H1 (cell line): ENCODE data around the gene KRCC1. TPM values are rescaled to one million over a fixed set of nuclear protein-coding genes. Genes with fewer than 3 reads are reported as not detected.

Experiments
- CTCF ChIA-PET: fragments of 300-600 bp; sonication (Branson Sonifier 250); formaldehyde crosslinking; loops from one replicate; lab custom pipeline; 2021; ENCODE audit not compliant: partially characterized antibody; lab: Charles Lee
- POLR2A ChIA-PET: fragments of 300-600 bp; sonication (Branson Sonifier 250); formaldehyde crosslinking; loops from one replicate; lab custom pipeline; 2021; ENCODE audit warnings: inconsistent platforms; ENCODE audit not compliant: partially characterized antibody; lab: Charles Lee
- DNase-seq, 2 experiments: peaks; one replicate each; pipeline versions ENCODE4 v3.0.0 to v3.0.0-alpha.2; 2010 to 2022; ENCODE audit warnings: low spot score in 2 of 2, low read depth in 1 of 2, mixed read lengths in 1 of 2
- FAIRE-seq: peaks from 2 replicates; lab custom pipeline; 2011; peaks lifted over from hg19 to GRCh38; lab: Jason Lieb, UNC
- H2AFZ ChIP-seq: 2 replicates; pipeline ENCODE4 v1.8.1; 2012; ENCODE audit warnings: low read length, inconsistent platforms
- H2AK5ac ChIP-seq: 2 replicates; pipeline ENCODE4 v1.6.1; 2013; ENCODE audit warnings: low read depth, low read length
- H2BK120ac ChIP-seq: replicated peaks from 2 replicates; pipeline ENCODE3; 2013; ENCODE audit warnings: low read depth, low read length, inconsistent platforms
- H2BK12ac ChIP-seq: 2 replicates; pipeline ENCODE4 v1.6.1; 2013; ENCODE audit warnings: low read depth, low read length
- H2BK15ac ChIP-seq: 2 replicates; pipeline ENCODE4 v1.6.1; 2013; ENCODE audit warnings: low read length
- H2BK20ac ChIP-seq: 2 replicates; pipeline ENCODE4 v1.6.1; 2013; ENCODE audit warnings: low read length
- H2BK5ac ChIP-seq: 2 replicates; pipeline ENCODE4 v1.6.1; 2013; ENCODE audit warnings: low read depth, low read length
- H3K14ac ChIP-seq: 2 replicates; pipeline ENCODE4 v1.6.1; 2013; ENCODE audit warnings: inconsistent platforms; ENCODE audit not compliant: insufficient read length
- H3K18ac ChIP-seq: 2 replicates; pipeline ENCODE4 v1.6.1; 2013; ENCODE audit warnings: low read length; ENCODE audit errors: extremely low read depth
- H3K23ac ChIP-seq: 2 replicates; pipeline ENCODE4 v1.6.1; 2013; ENCODE audit warnings: inconsistent platforms; ENCODE audit not compliant: insufficient read length
- H3K23me2 ChIP-seq: 2 replicates; pipeline ENCODE4 v1.6.1; 2013; ENCODE audit warnings: low read depth, low read length
- H3K27ac ChIP-seq: 2 replicates; pipeline ENCODE4 v1.6.1; 2011; ENCODE audit warnings: low read depth, low read length, inconsistent platforms
- H3K27me3 ChIP-seq, 4 experiments: replicated peaks in 1 of 4; 1 replicate in 1 of 4; 2 replicates in 3 of 4; pipeline versions ENCODE4 v1.6.1 to v1.8.1; 2011 to 2013; ENCODE audit warnings: low read length in 3 of 4, mild to moderate bottlenecking in 3 of 4, inconsistent platforms in 2 of 4, mixed read lengths in 2 of 4, moderate library complexity in 1 of 4; ENCODE audit not compliant: control insufficient read depth in 3 of 4, insufficient read depth in 3 of 4; ENCODE audit errors: extremely low read depth in 1 of 4
- H3K36me3 ChIP-seq, 4 experiments: 2 replicates each; pipeline versions ENCODE4 v1.6.1 to v1.8.1; 2011 to 2013; ENCODE audit warnings: mild to moderate bottlenecking in 4 of 4, low read length in 3 of 4, moderate library complexity in 2 of 4, control low read depth in 1 of 4, inconsistent platforms in 1 of 4; ENCODE audit not compliant: insufficient read depth in 4 of 4, control insufficient read depth in 2 of 4
- H3K4ac ChIP-seq: replicated peaks from 2 replicates; pipeline ENCODE3; 2013; ENCODE audit warnings: low read length, low read depth, mixed read lengths, inconsistent platforms; ENCODE audit not compliant: insufficient read length
- H3K4me1 ChIP-seq, 4 experiments: replicated peaks in 1 of 4; 1 replicate in 1 of 4; 2 replicates in 3 of 4; pipeline versions ENCODE4 v1.6.1 to v1.8.1; 2011 to 2013; ENCODE audit warnings: low read length in 3 of 4, inconsistent platforms in 2 of 4, mixed read lengths in 1 of 4; ENCODE audit not compliant: insufficient read depth in 4 of 4, control insufficient read depth in 3 of 4
- H3K4me2 ChIP-seq, 2 experiments: 2 replicates each; pipeline versions ENCODE4 v1.6.1 to v1.8.1; 2011 to 2013; ENCODE audit warnings: low read depth in 2 of 2, low read length in 2 of 2, control low read depth in 1 of 2, inconsistent platforms in 1 of 2, mild to moderate bottlenecking in 1 of 2; ENCODE audit not compliant: insufficient read depth in 1 of 2
- H3K4me3 ChIP-seq, 4 experiments: fragments of 200-600, 300-600 bp in 1 of 4; sonication (generic), shearing (Covaris generic), sonication (Bioruptor Twin) in 1 of 4; 2 replicates each; pipeline versions ENCODE4 v1.5.1 to v1.8.1; 2011 to 2016; ENCODE audit warnings: low read length in 4 of 4, low read depth in 3 of 4, control low read depth in 2 of 4, inconsistent platforms in 2 of 4, mild to moderate bottlenecking in 2 of 4, mixed read lengths in 1 of 4, moderate library complexity in 1 of 4; ENCODE audit not compliant: insufficient read depth in 2 of 4; ENCODE audit errors: extremely low read depth in 1 of 4
- H3K56ac ChIP-seq: replicated peaks from 2 replicates; pipeline ENCODE3; 2013; ENCODE audit warnings: low read depth, mild to moderate bottlenecking, mixed read lengths, low read length, inconsistent platforms; ENCODE audit not compliant: insufficient read length
- H3K79me1 ChIP-seq: 2 replicates; pipeline ENCODE4 v1.6.1; 2013; ENCODE audit warnings: low read depth, low read length, control low read depth
- H3K79me2 ChIP-seq, 2 experiments: 2 replicates each; pipeline versions ENCODE4 v1.6.1 to v1.8.1; 2012 to 2013; ENCODE audit warnings: low read length in 2 of 2, mild to moderate bottlenecking in 2 of 2, inconsistent platforms in 1 of 2; ENCODE audit not compliant: insufficient read depth in 2 of 2, control insufficient read depth in 1 of 2
- H3K9ac ChIP-seq, 4 experiments: replicated peaks in 1 of 4; 1 replicate in 1 of 4; 2 replicates in 3 of 4; pipeline versions ENCODE4 v1.6.1 to v1.8.1; 2011 to 2013; ENCODE audit warnings: low read depth in 3 of 4, low read length in 3 of 4, control low read depth in 2 of 4, mild to moderate bottlenecking in 2 of 4, moderate library complexity in 2 of 4, inconsistent platforms in 1 of 4; ENCODE audit errors: extremely low read depth in 1 of 4
- H3K9me3 ChIP-seq, 2 experiments: 2 replicates each; pipeline versions ENCODE4 v1.6.1 to v1.8.1; 2012 to 2013; ENCODE audit warnings: mild to moderate bottlenecking in 2 of 2, moderate library complexity in 2 of 2, control low read depth in 1 of 2, inconsistent platforms in 1 of 2, low read depth in 1 of 2, low read length in 1 of 2, mixed read lengths in 1 of 2; ENCODE audit not compliant: insufficient read depth in 2 of 2
- H4K20me1 ChIP-seq, 2 experiments: replicated peaks in 1 of 2; 2 replicates each; pipeline versions ENCODE3 to v1.8.1; 2011 to 2013; ENCODE audit warnings: inconsistent platforms in 2 of 2, low read length in 2 of 2, mild to moderate bottlenecking in 1 of 2; ENCODE audit not compliant: insufficient read depth in 2 of 2, control insufficient read depth in 1 of 2
- H4K5ac ChIP-seq: 2 replicates; pipeline ENCODE4 v1.6.1; 2013; ENCODE audit warnings: low read length, low read depth, mixed read lengths, inconsistent platforms; ENCODE audit not compliant: insufficient read length
- H4K8ac ChIP-seq: 2 replicates; pipeline ENCODE4 v1.8.0; 2013; ENCODE audit warnings: mild to moderate bottlenecking, moderate library complexity, low read length, inconsistent platforms; ENCODE audit not compliant: insufficient read depth; ENCODE audit errors: extremely low read depth
- H4K91ac ChIP-seq: replicated peaks from 2 replicates; pipeline ENCODE3; 2013; ENCODE audit warnings: low read length, mixed read lengths, inconsistent platforms; ENCODE audit not compliant: insufficient read length
- EP300 ChIP-seq, 2 experiments: IDR thresholded peaks; 1 replicate in 1 of 2; 2 replicates in 1 of 2; pipeline ENCODE4 v1.6.1; 2011 to 2012; ENCODE audit warnings: low read depth in 2 of 2, low read length in 2 of 2, mild to moderate bottlenecking in 2 of 2, borderline replicate concordance in 1 of 2, inconsistent platforms in 1 of 2, moderate library complexity in 1 of 2
- WGBS, 2 experiments: shearing (Covaris generic) in 1 of 2; methylation state at CpG; one replicate each; pipeline versions ENCODE4 v1.1.6 to v1.1.7; 2013 to 2015; ENCODE audit warnings: low lambda C conversion rate in 2 of 2, mixed read lengths in 2 of 2, inconsistent platforms in 1 of 2, low coverage in 1 of 2, missing lambda C conversion rate in 1 of 2; ENCODE audit not compliant: insufficient replicate concordance in 2 of 2, insufficient coverage in 1 of 2, insufficient read length in 1 of 2; ENCODE audit errors: extremely low coverage in 1 of 2, missing lambda C conversion rate in 1 of 2; 5-methylcytosine and 5-hydroxymethylcytosine counted together
- polyA plus RNA-seq, 7 experiments: library from polyadenylated mRNA; depleted of rRNA in 3 of 7; stranded (reverse) in 5 of 7; unstranded in 2 of 7; fragments of >200 nt in 5 of 7; fragments of 200-250 nt in 2 of 7; gene quantifications; 1 replicate in 5 of 7; 2 replicates in 1 of 7; 4 replicates in 1 of 7; pipeline versions ENCODE4 v1.2.1 to v1.2.3, GENCODE V29; 2011 to 2013; ENCODE audit warnings: missing spikeins in 2 of 7, mixed read lengths in 2 of 7
- total RNA-seq: library from RNA; stranded (reverse); fragmentation: NEBNext Ultra II Directional; extraction: Animal tissue kit (Norgen Biotek cat#: 25700); gene quantifications from 2 replicates; pipeline ENCODE4 v1.2.1, GENCODE V29; 2021

KRCC1 gene
- total and polyA plus RNA-seq, 2 of the 8 experiments (the other 6 are each of a cell fraction or from before 2014, with no cell fraction given) = 5.1 to 8.5 TPM

GRCh38 chr2:88058191-88058590, 2.6 kb upstream of the KRCC1 start:
- H3K56ac ChIP-seq = no peak overlapping the region

More at GRCh38 chr2:88058191-88058590, 2.6 kb upstream of the KRCC1 start:
- Histone ChIP-seq H2BK5ac (no peak overlapping the region), H2BK120ac (no peak overlapping the region), H4K5ac (no peak overlapping the region), H2BK15ac (no peak overlapping the region), H2BK12ac (0 out of 2 replicates have a peak overlapping the region, but pooled peaks have one; percentile 9), H3K4ac (no peak overlapping the region), H3K27ac (no peak overlapping the region), H3K4me2 (no peak overlapping the region), H3K4me3 (no peak overlapping the region), H4K20me1 (peaks cover 0 to 4% of the 10 kb centered on the region in 2 experiments), H3K27me3 (no peaks in the 10 kb centered on the region), H3K14ac (no peak overlapping the region), H4K91ac (no peak overlapping the region), H3K4me1 (peaks cover 0 to 12% (median 4%) of the 10 kb centered on the region in 4 experiments; a peak in 5 of 7 replicates), H3K36me3 (peaks cover 0 to 6% (median 0%) of the 10 kb centered on the region in 4 experiments; a peak in 1 of 8 replicates), H3K18ac (no peak overlapping the region), H2BK20ac (no peak overlapping the region), H3K23me2 (no peaks in the 10 kb centered on the region; the same call in 1 of the 2 replicates), H2AFZ (no peak overlapping the region), H4K8ac (no peak overlapping the region), H3K9me3 (no peaks in the 10 kb centered on the region), H3K23ac (no peak overlapping the region), H3K79me1 (0 out of 2 replicates have a peak, but pooled peaks cover 3% of the 10 kb centered on the region), H2AK5ac (no peak overlapping the region), H3K79me2 (peaks cover 4 to 21% of the 10 kb centered on the region in 2 experiments; a peak in 3 of 4 replicates), H3K9ac (no peak overlapping the region)
- DNase-seq (no peak), FAIRE-seq (no peak)
- ChIA-PET CTCF (interaction anchor here (0.6 to 5.4 kb wide), 7 partner anchors 11 to 430 kb away, joined by 3 to 134 read pairs (median 18); no protein-coding TSS in a partner anchor), POLR2A (no interaction called here)
- no peak for TF ChIP-seq EP300 (IDR thresholded peaks at IDR 0.05; ENCODE audit: borderline replicate concordance in 1 of 2, low read depth in 2 of 2, low read length in 2 of 2)
- WGBS, 2 experiments = 85% methylated on average over 5 of the region's 5 CpGs; no CpG with 5 or more reads in 1 of the 2 experiments
